Measurements from ENCODE around the gene HAUS3. TPM values are rescaled to one million over a fixed set of nuclear protein-coding genes. Genes with fewer than 3 reads are reported as not detected.
A peak's percentile ranks its signal among the peaks of the same experiment; 100 is the strongest.

Gene HAUS3
- total and polyA plus RNA-seq, 3 donors from 2014 or later, result 13.8 to 44.0 (median 40.1) TPM

GRCh38 chr4:2266181-2266580 lies 24.3 kb upstream of the HAUS3 start:
- intact Hi-C loops (cut with DNase I; ENCODE audit: low total_unique reads), result no loop called here
- H3K27me3 ChIP-seq, result no peaks in the 10 kb centered on the region
- H3K4me3 ChIP-seq, result no peak overlapping the region
- WGBS, 2 donors, result 10 to 24% methylated on average over 6 to 8 of the region's 8 CpGs
- DNase-seq, result peak; percentile 71
- TF ChIP-seq CTCF (IDR thresholded peaks at IDR 0.05), result no peak
- TF ChIP-seq POLR2A (IDR thresholded peaks at IDR 0.05), result no peak
- no peak overlapping the region for H3K27ac ChIP-seq
- H3K36me3 ChIP-seq (ENCODE audit: low read depth, missing control alignments), result no peaks in the 10 kb centered on the region
- H3K9me3 ChIP-seq, result no peaks in the 10 kb centered on the region
- H3K4me1 ChIP-seq, result peaks cover 9% of the 10 kb centered on the region

- WGBS, 2 donors, result 80 to 89% methylated on average over 10 to 19 of the region's 19 CpGs
- DNase-seq, result no peak
- Histone ChIP-seq H3K27me3 (no peaks in the 10 kb centered on the region), H3K4me3 (no peak overlapping the region), H3K9me3 (no peaks in the 10 kb centered on the region), H3K36me3 (ENCODE audit: low read depth, missing control alignments) (no peaks in the 10 kb centered on the region), H3K4me1 (peaks cover 16% of the 10 kb centered on the region), H3K27ac (no peak overlapping the region)
- TF ChIP-seq POLR2A (IDR thresholded peaks at IDR 0.05) (no peak), CTCF (IDR thresholded peaks at IDR 0.05) (no peak)
- intact Hi-C loops (cut with DNase I; ENCODE audit: low total_unique reads), result no loop called here
These were observed 23.5 kb upstream of the HAUS3 start for GRCh38 chr4:2265113-2266110.

- no peak for DNase-seq
- no peaks in the 10 kb centered on the region for H3K36me3 ChIP-seq (ENCODE audit: low read depth, missing control alignments)
- no peak overlapping the region for H3K27ac ChIP-seq
- H3K4me1 ChIP-seq, result peaks cover 24% of the 10 kb centered on the region
- no peak overlapping the region for H3K4me3 ChIP-seq
- no peaks in the 10 kb centered on the region for H3K9me3 ChIP-seq
- WGBS, 2 donors, result 88 to 90% methylated on average over 2 to 6 of the region's 6 CpGs
- intact Hi-C loops (cut with DNase I; ENCODE audit: low total_unique reads), result loop anchor here (5.0 kb wide), 1 partner anchor 552 kb away; the partner anchor contains the start of gene SLBP
- TF ChIP-seq POLR2A (IDR thresholded peaks at IDR 0.05), result no peak
- no peak for TF ChIP-seq CTCF (IDR thresholded peaks at IDR 0.05)
- no peaks in the 10 kb centered on the region for H3K27me3 ChIP-seq
These were observed 22.6 kb upstream of the HAUS3 start for GRCh38 chr4:2264481-2265041.

GRCh38 chr4:2263926-2264321 lies 22.0 kb upstream of the HAUS3 start:
- Histone ChIP-seq H3K36me3 (ENCODE audit: low read depth, missing control alignments) (no peaks in the 10 kb centered on the region), H3K4me1 (peaks cover 31% of the 10 kb centered on the region), H3K27me3 (no peaks in the 10 kb centered on the region), H3K4me3 (no peak overlapping the region), H3K27ac (no peak overlapping the region), H3K9me3 (no peaks in the 10 kb centered on the region)
- 75 to 83% methylated on average over 4 to 6 of the region's 6 CpGs for WGBS, 2 donors
- intact Hi-C loops (cut with DNase I; ENCODE audit: low total_unique reads), result loop anchor here (5.0 kb wide), 1 partner anchor 552 kb away; the partner anchor contains the start of gene SLBP
- no peak for DNase-seq
- TF ChIP-seq CTCF (IDR thresholded peaks at IDR 0.05), result no peak
- no peak for TF ChIP-seq POLR2A (IDR thresholded peaks at IDR 0.05)

Data from testis (tissue), 3 donors.